Measurements from ENCODE around the gene ASCC1. TPM values are rescaled to one million over a fixed set of nuclear protein-coding genes. Genes with fewer than 3 reads are reported as not detected.
"Not testable (repeated sequence)": the region's sequence is repeated elsewhere in the genome, so short reads cannot be mapped to it uniquely, and the experiment has no call there.

ASCC1 gene
- total RNA-seq, 2 donors from 2014 or later, result 14.8 to 38.3 TPM

DNA sequence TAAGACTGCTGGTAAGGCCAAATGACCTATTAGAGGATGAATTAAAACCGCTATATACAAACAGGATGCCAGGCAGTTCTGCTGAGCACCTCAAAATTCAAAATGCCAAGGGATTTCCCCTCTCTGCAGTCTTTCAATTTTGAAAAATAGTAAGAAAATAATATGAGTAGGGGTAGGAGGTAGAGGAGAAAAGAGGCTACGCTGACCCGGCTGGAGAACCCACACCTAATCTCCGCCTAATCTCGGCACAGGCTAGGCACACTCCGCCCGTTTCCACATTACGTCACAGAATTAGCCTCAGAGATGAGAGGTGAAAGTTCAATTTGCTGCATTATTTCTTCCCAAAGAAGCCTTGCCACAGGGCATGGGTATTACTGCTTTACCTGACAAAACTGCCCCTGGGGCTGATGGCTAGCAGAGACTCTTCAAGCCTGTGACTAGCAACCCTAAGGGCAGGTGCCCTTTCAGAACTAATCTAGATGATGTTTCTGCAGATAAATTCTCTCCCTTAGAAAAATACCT, 106.4 kb downstream of the ASCC1 start:
- H3K4me3 ChIP-seq, result no peak overlapping the region
- WGBS, result 88% methylated on average over 8 of the region's 8 CpGs
- H3K27ac ChIP-seq, result no peak overlapping the region
- H3K4me1 ChIP-seq (replicated peaks), result no peaks in the 10 kb centered on the region
- intact Hi-C loops (cut with DNase I), result no loop called here
- no peak for DNase-seq (ENCODE audit: low spot score)
- no peaks in the 10 kb centered on the region for H3K36me3 ChIP-seq
- H3K9me3 ChIP-seq, result no peaks in the 10 kb centered on the region
- no peaks in the 10 kb centered on the region for H3K27me3 ChIP-seq (replicated peaks; ENCODE audit: insufficient read depth)
- TF ChIP-seq POLR2AphosphoS5 (IDR thresholded peaks at IDR 0.05), result no peak
- TF ChIP-seq POLR2A (IDR thresholded peaks at IDR 0.05), result no peak
- TF ChIP-seq, protein P1, sequence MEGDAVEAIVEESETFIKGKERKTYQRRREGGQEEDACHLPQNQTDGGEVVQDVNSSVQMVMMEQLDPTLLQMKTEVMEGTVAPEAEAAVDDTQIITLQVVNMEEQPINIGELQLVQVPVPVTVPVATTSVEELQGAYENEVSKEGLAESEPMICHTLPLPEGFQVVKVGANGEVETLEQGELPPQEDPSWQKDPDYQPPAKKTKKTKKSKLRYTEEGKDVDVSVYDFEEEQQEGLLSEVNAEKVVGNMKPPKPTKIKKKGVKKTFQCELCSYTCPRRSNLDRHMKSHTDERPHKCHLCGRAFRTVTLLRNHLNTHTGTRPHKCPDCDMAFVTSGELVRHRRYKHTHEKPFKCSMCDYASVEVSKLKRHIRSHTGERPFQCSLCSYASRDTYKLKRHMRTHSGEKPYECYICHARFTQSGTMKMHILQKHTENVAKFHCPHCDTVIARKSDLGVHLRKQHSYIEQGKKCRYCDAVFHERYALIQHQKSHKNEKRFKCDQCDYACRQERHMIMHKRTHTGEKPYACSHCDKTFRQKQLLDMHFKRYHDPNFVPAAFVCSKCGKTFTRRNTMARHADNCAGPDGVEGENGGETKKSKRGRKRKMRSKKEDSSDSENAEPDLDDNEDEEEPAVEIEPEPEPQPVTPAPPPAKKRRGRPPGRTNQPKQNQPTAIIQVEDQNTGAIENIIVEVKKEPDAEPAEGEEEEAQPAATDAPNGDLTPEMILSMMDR (IDR thresholded peaks at IDR 0.05), result no peak

DNA sequence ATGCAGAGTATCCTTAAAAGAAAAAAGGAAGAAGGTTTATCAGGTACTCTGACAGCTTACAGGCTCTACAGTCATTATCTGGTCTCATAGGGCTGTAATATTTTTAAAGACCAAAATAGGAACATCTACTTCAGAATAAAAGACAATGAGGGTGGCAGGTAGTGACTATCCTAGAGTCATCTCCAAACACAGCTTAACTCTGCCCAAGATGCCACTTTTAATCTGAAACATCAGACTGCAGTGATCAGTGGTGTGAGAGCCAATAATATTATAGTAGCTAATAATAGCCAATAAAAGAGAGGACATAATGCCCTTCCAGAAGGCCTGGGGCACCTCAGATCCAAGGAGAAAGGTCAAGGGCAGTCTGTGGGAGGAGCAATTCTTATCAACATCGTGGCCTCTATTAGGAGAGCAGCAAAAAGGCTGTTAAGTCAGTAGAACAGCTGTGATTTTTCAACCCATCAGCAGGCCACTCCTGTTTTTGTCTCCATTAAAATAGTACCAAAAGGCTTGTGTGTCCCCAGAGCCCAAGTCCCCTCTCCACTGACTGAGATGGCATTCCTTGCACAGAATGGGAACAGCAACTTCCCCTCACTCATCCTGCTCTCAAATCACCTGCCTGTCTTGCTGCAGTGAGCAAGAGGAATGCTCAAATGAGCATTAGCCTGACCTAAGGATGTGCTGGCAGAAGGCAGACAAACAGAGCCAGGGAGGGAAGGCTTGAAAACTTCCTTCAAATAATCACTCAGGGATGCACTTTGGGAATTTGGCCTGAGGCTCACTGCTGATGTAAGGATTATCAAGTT, 107.0 kb downstream of the ASCC1 start:
- Histone ChIP-seq H3K27ac (no peak overlapping the region), H3K4me3 (no peak overlapping the region), H3K27me3 (replicated peaks; ENCODE audit: insufficient read depth) (no peaks in the 10 kb centered on the region), H3K4me1 (replicated peaks) (no peaks in the 10 kb centered on the region), H3K9me3 (no peaks in the 10 kb centered on the region), H3K36me3 (no peaks in the 10 kb centered on the region)
- WGBS, result 50% methylated on average over 1 of the region's 1 CpG
- DNase-seq (ENCODE audit: low spot score), result no peak
- no peak for TF ChIP-seq POLR2AphosphoS5 (IDR thresholded peaks at IDR 0.05)
- no peak for TF ChIP-seq POLR2A (IDR thresholded peaks at IDR 0.05)
- TF ChIP-seq, protein P1 (IDR thresholded peaks at IDR 0.05), result no peak
- intact Hi-C loops (cut with DNase I), result no loop called here

DNA sequence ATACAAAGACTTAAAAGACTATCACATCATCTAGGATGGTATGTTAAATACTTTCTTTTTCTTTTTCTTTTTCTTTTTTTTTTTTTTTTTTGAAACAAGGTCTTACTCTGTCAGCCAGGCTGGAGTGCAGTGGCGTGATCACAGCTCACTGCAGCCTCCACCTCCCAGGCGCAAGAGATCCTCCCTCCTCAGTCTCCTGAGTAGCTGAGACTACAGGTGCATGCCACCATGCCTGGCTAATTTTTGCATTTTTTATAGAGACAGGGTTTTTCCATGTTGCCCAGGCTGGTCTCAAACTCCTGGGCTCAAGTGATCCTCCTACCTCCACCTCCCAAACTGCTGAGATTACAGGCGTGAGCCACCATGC, 108.1 kb downstream of the ASCC1 start:
- intact Hi-C loops (cut with DNase I); H3K36me3 ChIP-seq; H3K27me3 ChIP-seq (replicated peaks; ENCODE audit: insufficient read depth); DNase-seq (ENCODE audit: low spot score); H3K27ac ChIP-seq; H3K4me3 ChIP-seq; H3K4me1 ChIP-seq (replicated peaks); H3K9me3 ChIP-seq: not testable (repeated sequence)
- WGBS, result 98% methylated on average over 3 of the region's 3 CpGs

DNA sequence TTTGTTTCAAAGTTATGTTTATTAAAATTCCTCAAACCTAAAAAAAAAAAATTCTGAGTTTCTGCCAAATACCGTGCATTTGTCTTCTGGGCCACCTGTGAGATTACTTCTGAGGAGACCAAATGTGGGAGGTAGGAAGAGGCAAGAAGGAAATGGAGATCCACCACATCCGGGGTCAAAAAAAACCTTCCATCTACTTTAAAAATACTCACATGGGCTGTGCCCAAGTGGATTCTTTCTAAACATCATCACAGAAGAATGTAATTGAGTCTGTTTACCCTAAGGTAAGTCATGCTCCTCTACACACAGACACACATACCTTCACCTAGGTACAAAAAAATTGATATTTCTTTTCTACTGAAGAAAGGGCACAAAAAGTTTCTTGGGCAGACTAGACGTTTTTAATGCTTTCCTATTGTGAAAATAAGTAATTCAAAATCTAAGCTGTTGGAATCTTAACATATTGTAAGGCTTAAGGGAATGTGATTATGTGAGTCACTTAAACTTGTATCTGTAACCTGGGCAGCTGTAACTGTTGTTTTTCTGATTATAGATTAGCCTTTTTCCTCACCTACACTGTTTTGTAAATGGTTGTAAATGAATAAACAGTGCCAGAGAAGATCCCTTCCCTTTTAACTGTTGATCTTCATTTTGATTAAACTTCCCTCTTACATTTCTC, 108.6 kb downstream of the ASCC1 start:
- Histone ChIP-seq H3K27ac (no peak overlapping the region), H3K4me1 (replicated peaks) (no peaks in the 10 kb centered on the region), H3K27me3 (replicated peaks; ENCODE audit: insufficient read depth) (no peaks in the 10 kb centered on the region), H3K36me3 (no peaks in the 10 kb centered on the region), H3K9me3 (no peaks in the 10 kb centered on the region), H3K4me3 (no peak overlapping the region)
- DNase-seq (ENCODE audit: low spot score), result no peak
- 58% methylated on average over 3 of the region's 3 CpGs for WGBS
- TF ChIP-seq POLR2A (IDR thresholded peaks at IDR 0.05) (no peak), POLR2AphosphoS5 (IDR thresholded peaks at IDR 0.05) (no peak)
- TF ChIP-seq, protein P1 (IDR thresholded peaks at IDR 0.05), result no peak
- intact Hi-C loops (cut with DNase I), result no loop called here

DNA sequence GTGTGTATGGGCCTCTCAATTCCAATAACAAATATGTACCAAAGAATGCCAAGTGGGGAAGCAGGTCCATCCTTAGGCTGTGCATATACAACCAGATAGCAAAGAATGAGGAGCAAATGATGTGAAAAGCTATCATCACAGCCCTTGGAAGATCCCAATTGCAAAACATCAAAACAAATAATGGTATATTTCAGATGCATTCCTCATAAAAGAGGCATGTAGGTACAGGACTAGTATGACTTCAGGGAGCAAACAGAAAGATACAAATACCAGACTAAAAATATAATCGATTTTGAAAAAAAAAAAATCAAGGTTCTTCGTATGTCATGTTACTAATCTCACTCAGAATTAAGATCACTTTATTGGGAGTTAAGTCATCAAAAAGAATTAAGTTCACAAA, 109.2 kb downstream of the ASCC1 start:
- Histone ChIP-seq H3K27ac (no peak overlapping the region), H3K36me3 (no peaks in the 10 kb centered on the region), H3K27me3 (replicated peaks; ENCODE audit: insufficient read depth) (no peaks in the 10 kb centered on the region), H3K4me3 (no peak overlapping the region), H3K4me1 (replicated peaks) (no peaks in the 10 kb centered on the region), H3K9me3 (no peaks in the 10 kb centered on the region)
- TF ChIP-seq, protein P1 (IDR thresholded peaks at IDR 0.05), result no peak
- TF ChIP-seq POLR2AphosphoS5 (IDR thresholded peaks at IDR 0.05) (no peak), POLR2A (IDR thresholded peaks at IDR 0.05) (no peak)
- intact Hi-C loops (cut with DNase I), result no loop called here
- no peak for DNase-seq (ENCODE audit: low spot score)
- WGBS, result 82% methylated on average over 2 of the region's 2 CpGs
